HG02870 (cell line): ENCODE data around the gene CASTOR1.

Experiments
- ATAC-seq: cut with Tn5 transposase; IDR thresholded peaks from one replicate; pipeline ENCODE4 v1.9.1; 2021; ENCODE audit warnings: mild to moderate bottlenecking, moderate library complexity; ENCODE audit not compliant: unreplicated experiment

CASTOR1 gene

DNA sequence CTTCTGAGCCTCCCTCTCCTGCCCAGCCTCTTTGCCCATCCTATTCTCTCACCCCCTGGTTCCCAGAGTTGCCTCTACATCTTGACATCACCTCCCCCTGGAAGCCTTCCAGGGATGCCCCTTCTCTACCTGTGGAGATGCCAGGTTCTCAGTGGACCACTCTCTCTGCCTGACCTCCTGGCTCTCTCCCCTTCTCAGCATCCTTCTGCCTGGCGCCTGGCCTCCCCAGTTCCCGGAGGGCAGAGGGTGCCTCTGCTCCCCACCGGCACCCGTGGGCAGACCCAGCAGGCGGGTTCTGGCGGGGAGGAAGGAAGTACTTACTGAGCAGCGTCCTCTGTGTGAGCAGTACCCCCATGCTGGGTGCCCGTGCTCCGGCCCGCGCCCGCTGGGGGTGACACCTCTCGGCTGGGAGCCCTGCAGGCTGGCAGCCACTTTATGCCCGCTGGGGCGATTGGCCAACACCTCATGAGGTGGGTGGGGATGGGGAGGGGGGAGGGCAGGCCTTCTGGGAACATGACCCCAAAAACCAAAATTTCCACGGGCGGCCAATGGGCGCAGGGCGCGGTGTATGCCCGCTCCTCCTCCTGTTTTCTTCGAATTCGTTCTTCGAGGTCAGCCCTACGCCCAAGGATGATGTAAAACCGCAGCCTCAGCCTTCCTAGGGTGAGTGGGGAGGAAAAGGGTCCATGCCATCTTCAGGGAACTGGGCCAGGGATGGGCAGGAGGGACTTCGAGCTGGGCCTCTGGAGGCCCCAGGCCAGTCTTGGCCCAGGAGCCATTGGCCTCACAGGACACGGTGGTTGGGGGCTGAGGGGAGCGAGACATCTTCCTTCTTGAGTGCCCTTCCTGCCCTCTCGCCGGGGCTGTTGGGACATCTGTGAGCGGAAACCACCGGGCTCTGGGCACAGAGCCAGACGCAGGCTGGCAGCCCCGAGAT lies 22.6 kb downstream of the CASTOR1 start, which contains the start of gene OSM:
TSS of gene OSM (minus strand) at position 407 of the 937 bp plus-strand sequence. CDS start at position 355, 52 bp downstream.
- no peak for ATAC-seq

DNA sequence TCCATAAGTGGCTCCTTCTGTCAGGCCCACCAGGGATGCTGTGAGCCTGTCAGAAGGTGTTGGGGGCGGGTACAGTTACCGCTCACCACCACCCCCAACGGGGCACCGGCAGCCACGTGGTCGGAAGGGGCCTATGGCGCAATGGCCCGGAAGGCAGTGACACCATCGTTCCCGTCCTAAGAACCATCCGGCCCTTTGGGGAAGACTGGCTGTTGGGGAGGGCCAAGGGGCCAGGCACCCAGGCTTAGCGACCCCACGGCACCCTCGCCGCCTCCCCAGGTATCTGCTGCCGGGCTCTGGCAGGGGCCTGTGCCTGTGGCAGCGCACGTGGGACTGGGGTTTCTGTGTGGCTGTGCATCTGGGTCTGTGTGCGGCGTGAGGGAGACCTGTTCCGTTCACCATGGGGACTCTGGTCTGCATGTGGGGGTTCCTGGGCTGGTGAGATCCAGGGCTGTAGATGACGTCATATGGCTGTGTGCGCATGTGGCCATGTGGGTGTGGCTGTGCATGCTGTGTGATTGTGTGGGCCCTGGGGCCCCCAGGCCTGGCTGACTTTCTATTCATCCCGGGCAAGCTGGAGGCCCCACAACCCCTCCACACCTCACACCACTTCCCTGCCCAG lies 23.4 kb downstream of the CASTOR1 start:
- peak; percentile 72 for ATAC-seq

GRCh38 chr22:30265131-30265720 lies 24.1 kb downstream of the CASTOR1 start:
- no peak for ATAC-seq

GRCh38 chr22:30263883-30264282 lies 25.4 kb downstream of the CASTOR1 start:
- ATAC-seq, result no peak

GRCh38 chr22:30262917-30263741 lies 26.2 kb downstream of the CASTOR1 start:
- ATAC-seq, result no peak

DNA sequence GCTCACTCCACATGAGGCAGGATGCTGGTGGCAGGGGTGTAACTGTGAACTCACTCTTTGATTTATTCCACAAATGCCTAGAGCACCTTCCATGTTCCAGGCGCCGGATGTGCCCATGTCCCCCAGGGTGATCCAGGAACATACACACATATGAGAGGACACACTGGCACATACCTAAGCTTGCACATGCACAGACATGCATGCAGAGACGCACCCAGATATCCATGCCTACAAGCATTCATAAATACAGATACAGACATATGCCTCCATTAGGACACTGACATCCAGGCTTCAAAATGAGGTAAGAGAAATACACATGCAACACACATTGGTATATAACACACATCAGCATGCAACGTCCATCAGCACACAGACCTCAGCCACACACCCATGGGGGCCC lies 27.2 kb downstream of the CASTOR1 start:
- ATAC-seq, result no peak

GRCh38 chr22:30261134-30261533 lies 28.2 kb downstream of the CASTOR1 start:
- ATAC-seq, result no peak

GRCh38 chr22:30260682-30261081 lies 28.6 kb downstream of the CASTOR1 start:
- ATAC-seq, result no peak

GRCh38 chr22:30260276-30260675 lies 29.0 kb downstream of the CASTOR1 start:
- ATAC-seq, result no peak

GRCh38 chr22:30254314-30254713 lies 35.0 kb downstream of the CASTOR1 start:
- no peak for ATAC-seq

DNA sequence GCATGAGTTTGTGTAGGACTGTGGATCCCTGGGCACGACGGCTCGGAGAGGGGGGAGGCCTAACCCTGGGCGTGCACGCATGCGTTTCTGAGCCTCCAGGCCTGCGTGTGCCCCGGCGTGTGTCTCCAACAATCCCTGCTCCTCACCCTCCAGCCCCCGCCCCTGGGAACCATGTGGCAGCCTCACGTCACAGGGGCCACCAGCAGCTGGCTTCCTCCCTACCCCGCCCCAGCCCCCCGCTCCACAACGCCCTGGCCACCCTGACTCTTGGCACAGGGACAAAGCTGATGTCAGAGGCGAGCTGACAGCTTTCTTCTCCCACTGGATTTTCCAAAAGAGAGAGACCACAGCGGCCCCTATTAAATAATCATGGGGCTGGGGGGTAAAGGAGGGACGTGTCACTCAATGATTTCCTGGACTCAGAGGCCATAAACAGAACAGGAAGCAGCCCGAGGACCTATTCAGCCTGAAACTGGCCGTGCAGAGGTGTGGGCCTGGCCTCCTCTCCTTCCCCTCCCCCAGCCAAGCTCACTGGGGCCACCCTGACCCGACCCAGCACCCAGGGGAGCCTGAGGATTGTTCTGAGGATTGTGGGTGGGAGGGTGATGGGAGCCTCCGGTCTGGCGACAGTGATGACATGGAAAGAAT lies 36.0 kb downstream of the CASTOR1 start:
- no peak for ATAC-seq

DNA sequence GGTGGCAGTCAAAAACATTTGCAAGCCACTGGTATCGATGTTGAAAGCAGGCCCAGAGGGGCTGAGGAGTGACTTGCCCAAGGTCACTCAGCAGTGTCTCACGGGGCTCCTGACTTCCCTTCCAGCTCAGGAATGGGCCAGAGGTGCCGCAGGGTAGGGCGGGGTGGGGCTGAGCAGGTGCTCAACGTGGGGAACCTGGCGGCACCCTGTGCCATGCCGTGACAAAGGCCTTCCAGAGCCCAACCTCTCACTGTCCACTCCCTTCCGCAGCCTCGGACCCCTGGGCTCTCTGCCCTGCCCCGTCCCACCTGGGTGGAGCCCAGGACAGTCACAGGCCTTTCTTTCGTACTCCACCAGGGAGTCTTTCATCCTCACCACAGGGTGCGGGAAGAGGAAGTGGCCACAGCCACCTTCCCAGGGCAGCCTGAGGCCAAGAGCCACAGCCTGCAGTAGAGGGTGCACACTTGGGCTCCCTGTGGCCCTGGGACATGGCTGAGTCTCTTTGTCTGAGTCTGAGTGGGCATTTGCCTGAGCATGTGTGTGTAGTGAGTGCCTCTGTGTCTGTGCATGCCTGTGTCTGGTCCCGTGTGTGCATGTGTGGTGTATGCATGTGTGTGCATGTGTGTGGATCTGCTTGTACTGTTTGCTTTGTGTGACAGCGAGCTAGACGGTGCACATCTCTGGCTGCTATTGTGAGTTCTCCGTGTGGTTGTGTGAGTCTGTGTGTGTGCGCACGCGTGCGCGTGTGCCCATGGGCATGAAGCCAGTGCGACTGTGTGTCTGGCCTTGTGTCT lies 36.7 kb downstream of the CASTOR1 start:
- no peak for ATAC-seq

- no peak for ATAC-seq
Observed at GRCh38 chr22:30251711-30252110, 37.6 kb downstream of the CASTOR1 start.

DNA sequence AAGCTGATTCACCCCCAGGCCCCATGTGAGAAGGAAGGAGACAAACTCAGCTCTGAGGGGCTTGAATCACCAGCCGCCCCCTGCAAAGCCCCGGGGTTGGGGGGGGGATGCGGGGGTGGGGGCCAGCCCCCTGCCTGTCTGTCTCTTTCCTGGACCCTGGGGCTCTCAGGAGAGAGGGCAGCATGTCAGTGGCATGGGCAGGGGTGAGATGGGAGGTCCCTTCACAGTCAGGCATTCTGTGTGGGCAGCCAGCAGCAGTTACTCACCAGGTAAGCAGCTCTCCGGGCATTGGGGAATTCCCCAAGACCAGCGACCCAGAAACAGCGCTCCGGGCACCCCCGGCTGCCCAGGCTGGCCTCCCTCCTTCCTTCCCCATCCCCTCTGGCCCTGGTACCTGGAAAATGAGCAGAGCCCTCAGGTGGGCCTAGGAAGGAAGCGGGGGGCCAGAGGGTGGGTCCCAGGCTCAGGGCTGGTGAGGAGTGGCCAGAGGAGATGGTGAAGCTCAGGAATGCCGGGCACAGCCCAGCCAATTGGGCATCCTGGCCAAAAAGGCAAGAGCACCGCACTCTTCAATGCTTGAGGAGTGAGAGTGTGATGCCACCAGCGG lies 38.5 kb downstream of the CASTOR1 start:
- no peak for ATAC-seq

DNA sequence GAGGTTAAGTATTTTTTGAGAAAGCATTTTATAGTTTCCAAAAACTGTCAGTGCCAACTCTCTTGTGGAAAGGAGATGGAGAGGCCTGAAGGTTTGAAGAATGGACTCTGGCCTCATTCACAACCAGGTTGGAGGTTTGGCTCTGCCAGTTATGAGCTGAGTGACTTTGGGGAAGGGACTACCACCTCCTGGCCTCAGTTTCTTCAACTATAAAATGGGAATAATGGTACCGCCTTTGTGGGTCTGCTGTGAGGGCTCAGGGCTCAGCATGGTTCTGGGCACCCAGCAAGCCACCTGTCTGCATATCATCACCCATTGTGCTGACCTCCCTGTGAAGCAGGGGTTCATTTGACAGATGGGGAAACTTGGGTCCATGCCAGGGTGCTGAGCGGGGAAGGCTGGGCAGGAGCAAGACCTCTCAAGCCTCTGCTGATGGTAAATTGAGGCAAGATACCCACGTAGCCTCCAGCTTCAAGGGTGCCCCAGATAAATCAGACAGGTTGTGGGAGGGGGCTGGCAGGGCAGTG lies 39.2 kb downstream of the CASTOR1 start:
- ATAC-seq, result no peak

DNA sequence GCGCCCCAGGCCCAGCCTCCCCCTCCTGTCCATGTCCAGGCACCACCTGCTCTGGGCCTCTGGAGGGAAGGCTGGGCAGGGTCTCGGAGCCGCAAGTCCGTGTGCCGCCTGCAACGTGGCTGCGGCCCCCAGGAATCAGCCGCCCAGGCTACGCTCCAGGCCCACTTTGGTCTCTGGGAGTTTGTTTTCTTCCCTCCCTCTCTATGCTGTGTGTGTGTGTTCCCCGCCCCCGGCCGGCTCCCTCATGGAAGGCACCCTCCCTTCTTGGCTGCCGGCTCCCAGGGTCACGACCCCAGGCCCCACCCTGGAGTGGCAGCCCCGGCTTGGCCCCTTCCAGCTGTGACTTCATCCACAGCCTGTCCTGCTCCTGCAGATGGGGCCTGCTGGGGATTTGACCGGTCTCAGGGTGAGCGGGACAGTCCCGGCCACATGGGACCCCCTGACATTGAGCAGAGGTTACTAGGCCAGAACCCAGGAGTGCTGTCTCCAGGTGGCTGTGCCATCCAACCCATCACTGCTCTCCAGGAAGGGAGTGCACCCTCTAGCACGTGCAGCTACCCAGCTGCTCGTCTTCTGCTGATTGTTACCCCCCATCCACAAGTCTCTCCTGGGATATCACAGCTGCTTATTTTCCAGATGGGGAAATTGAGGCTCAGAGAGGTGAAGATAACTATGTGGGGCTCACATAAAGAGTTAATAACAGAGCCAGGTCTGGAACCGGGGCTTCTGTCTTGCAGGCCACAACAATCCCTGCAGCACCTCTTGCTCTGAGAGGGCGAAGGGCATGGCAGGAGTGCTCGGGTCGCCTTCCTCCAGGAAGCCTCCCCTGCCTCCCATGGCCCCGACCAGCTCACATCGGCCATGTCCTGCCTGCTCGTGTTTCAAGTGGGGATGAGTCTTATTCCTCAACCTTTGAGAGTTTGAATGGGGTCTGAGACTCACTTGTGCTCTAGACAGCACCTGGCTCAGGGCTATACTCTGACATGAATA lies 40.0 kb downstream of the CASTOR1 start:
- no peak for ATAC-seq

GRCh38 chr22:30248484-30248883 lies 40.8 kb downstream of the CASTOR1 start:
- no peak for ATAC-seq

- ATAC-seq, result no peak
Observed at GRCh38 chr22:30247974-30248373, 41.3 kb downstream of the CASTOR1 start.
